ENCODE results near the gene DBNDD2.
A peak's percentile ranks its signal among the peaks of the same experiment; 100 is the strongest.

DBNDD2 gene

GRCh38 chr20:45372646-45373352 is 35.3 kb upstream of the DBNDD2 start:
- Histone ChIP-seq H3K27me3 (ENCODE audit: insufficient read depth, poor library complexity, severe bottlenecking) (no peaks in the 10 kb centered on the region), H3K4me1 (ENCODE audit: insufficient read depth, poor library complexity, severe bottlenecking) (no peaks in the 10 kb centered on the region), H3K36me3 (ENCODE audit: low read depth) (peaks cover 10% of the 10 kb centered on the region), H3K27ac (ENCODE audit: poor library complexity, severe bottlenecking) (no peak overlapping the region), H3K4me3 (ENCODE audit: severe bottlenecking) (no peak overlapping the region), H3K9me3 (ENCODE audit: severe bottlenecking) (no peaks in the 10 kb centered on the region)
- no peak for TF ChIP-seq CTCF (IDR thresholded peaks at IDR 0.05; ENCODE audit: poor library complexity, severe bottlenecking)
- ATAC-seq (ENCODE audit: low read depth) (no peak), DNase-seq (ENCODE audit: low spot score) (no peak)

DNA sequence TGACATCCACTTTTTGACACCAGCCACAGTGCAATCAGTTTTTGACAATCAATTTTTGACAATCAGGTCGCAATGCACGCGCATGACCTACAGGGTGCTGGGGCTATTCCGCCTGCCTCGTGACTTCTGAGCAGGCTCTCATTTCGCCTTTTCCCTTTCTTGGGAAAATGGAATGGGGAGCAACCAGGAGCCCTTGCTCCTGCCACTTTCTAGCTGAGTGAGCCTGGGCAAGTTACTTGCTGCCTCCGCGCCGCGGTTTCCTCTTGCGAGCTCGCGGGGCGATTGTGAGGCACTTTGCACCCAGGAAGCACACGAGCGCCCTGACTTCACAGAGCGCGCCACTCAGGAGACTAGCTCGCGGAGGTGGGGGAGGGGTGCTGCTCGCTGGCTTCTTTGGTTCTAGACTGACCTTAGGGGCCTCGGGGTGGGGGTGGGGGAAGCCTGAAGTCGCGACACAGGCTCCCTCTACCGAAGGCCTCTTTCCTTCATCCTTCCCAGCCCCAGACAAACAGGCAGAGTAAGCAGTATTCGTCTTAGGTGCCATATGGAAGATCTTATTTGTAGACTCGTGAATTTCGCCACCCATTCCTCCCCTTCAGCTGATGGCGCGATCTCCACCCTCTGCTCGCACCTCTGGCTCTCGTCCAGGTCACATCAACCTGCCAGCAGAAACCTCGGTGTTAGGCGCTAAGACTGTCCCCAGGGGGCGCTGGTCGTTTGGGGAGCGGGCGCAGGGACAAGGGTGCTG is 34.6 kb upstream of the DBNDD2 start:
- H3K9me3 ChIP-seq (ENCODE audit: severe bottlenecking) = no peaks in the 10 kb centered on the region
- peaks cover 6% of the 10 kb centered on the region for H3K36me3 ChIP-seq (ENCODE audit: low read depth)
- DNase-seq (ENCODE audit: low spot score) = peak; percentile 96
- peak; percentile 79 for ATAC-seq (ENCODE audit: low read depth)
- no peak overlapping the region for H3K27ac ChIP-seq (ENCODE audit: poor library complexity, severe bottlenecking)
- no peaks in the 10 kb centered on the region for H3K4me1 ChIP-seq (ENCODE audit: insufficient read depth, poor library complexity, severe bottlenecking)
- TF ChIP-seq CTCF (IDR thresholded peaks at IDR 0.05; ENCODE audit: poor library complexity, severe bottlenecking) = peak; percentile 100
- peak overlapping the region; percentile 11 for H3K4me3 ChIP-seq (ENCODE audit: severe bottlenecking)
- H3K27me3 ChIP-seq (ENCODE audit: insufficient read depth, poor library complexity, severe bottlenecking) = no peaks in the 10 kb centered on the region

DNA sequence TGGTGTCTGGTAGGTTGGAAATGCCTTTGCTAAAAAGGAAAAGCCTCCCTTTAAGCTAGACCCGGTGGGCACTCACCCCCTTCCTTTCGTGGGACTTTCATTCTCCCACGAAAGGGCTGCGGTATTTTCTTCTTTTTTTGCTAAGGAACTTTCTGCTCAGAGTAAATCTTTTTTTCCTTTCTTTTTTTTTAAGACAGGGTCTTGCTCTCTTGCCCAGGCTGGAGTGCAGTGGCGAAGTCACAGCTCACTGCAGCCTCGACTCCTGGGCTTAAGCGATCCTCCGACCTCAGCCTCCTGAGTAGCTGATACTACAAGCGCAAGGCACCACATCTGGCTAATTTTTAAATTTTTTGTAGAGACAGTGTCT is 34.0 kb upstream of the DBNDD2 start:
- H3K9me3 ChIP-seq (ENCODE audit: severe bottlenecking) = no peaks in the 10 kb centered on the region
- ATAC-seq (ENCODE audit: low read depth) (no peak), DNase-seq (ENCODE audit: low spot score) (no peak)
- TF ChIP-seq CTCF (IDR thresholded peaks at IDR 0.05; ENCODE audit: poor library complexity, severe bottlenecking) = peak; percentile 93
- H3K27me3 ChIP-seq (ENCODE audit: insufficient read depth, poor library complexity, severe bottlenecking) = no peaks in the 10 kb centered on the region
- no peak overlapping the region for H3K4me3 ChIP-seq (ENCODE audit: severe bottlenecking)
- H3K4me1 ChIP-seq (ENCODE audit: insufficient read depth, poor library complexity, severe bottlenecking) = no peaks in the 10 kb centered on the region
- peaks cover under 1% of the 10 kb centered on the region; the same call in 1 of the 2 replicates for H3K36me3 ChIP-seq (ENCODE audit: low read depth)
- no peak overlapping the region for H3K27ac ChIP-seq (ENCODE audit: poor library complexity, severe bottlenecking)

DNA sequence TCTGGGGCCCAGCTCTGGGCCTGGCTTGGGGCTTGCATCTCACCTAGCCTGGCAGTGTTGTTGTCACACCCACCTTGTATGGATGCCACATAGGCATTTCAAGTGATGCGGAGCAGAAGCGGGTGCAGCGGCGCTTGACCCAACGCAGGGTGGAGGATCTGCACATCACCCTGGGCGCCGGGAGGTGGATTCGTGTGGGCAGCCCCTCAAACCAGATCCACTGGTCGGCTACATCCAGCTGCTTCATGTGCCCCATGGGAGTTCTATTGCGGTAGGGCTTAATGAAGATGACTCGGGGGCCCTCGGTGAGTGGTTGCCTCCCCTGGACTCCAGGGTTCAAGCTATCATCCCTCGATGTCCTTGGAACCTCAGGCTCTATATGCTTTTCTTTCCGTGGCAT is 33.1 kb upstream of the DBNDD2 start:
- H3K27me3 ChIP-seq (ENCODE audit: insufficient read depth, poor library complexity, severe bottlenecking) = no peaks in the 10 kb centered on the region
- H3K27ac ChIP-seq (ENCODE audit: poor library complexity, severe bottlenecking) = no peak overlapping the region
- DNase-seq (ENCODE audit: low spot score) = no peak
- TF ChIP-seq CTCF (IDR thresholded peaks at IDR 0.05; ENCODE audit: poor library complexity, severe bottlenecking) = no peak
- no peaks in the 10 kb centered on the region for H3K9me3 ChIP-seq (ENCODE audit: severe bottlenecking)
- no peak overlapping the region for H3K4me3 ChIP-seq (ENCODE audit: severe bottlenecking)
- no peaks in the 10 kb centered on the region for H3K4me1 ChIP-seq (ENCODE audit: insufficient read depth, poor library complexity, severe bottlenecking)
- no peaks in the 10 kb centered on the region for H3K36me3 ChIP-seq (ENCODE audit: low read depth)
- ATAC-seq (ENCODE audit: low read depth) = no peak

DNA sequence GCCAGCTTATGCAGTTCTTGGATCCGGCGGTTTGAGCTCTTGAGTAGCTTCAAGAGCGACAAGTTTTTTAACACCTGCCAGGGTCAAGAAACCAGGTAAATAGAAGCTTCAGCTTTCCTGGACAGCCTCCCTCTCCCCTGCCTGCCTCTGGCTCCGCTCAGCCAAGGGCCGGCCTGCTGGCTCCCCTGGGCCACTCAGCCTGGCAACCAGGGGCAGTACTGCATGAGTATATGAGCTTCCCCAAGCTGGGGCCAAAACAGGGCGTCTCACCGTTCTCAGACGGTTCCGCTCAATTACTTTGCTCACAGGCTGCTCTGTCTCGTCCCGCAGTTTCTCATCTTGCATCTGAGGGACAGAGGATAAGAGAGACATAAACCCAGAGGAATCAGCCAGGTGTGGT is 30.8 kb upstream of the DBNDD2 start:
- DNase-seq (ENCODE audit: low spot score) (no peak), ATAC-seq (ENCODE audit: low read depth) (no peak)
- no peak overlapping the region for H3K4me3 ChIP-seq (ENCODE audit: severe bottlenecking)
- no peak for TF ChIP-seq CTCF (IDR thresholded peaks at IDR 0.05; ENCODE audit: poor library complexity, severe bottlenecking)
- no peaks in the 10 kb centered on the region for H3K27me3 ChIP-seq (ENCODE audit: insufficient read depth, poor library complexity, severe bottlenecking)
- H3K36me3 ChIP-seq (ENCODE audit: low read depth) = no peaks in the 10 kb centered on the region
- no peak overlapping the region for H3K27ac ChIP-seq (ENCODE audit: poor library complexity, severe bottlenecking)
- no peaks in the 10 kb centered on the region for H3K9me3 ChIP-seq (ENCODE audit: severe bottlenecking)
- H3K4me1 ChIP-seq (ENCODE audit: insufficient read depth, poor library complexity, severe bottlenecking) = no peaks in the 10 kb centered on the region

Measured in RWPE2 (cell line).